Mesendoderm (in vitro differentiated cells): Measurements from ENCODE around the gene SRSF3.

Source experiments
- DNase-seq: peaks from one replicate; pipeline ENCODE4 v3.0.0; 2013
- H2AK5ac ChIP-seq: 2 replicates; pipeline ENCODE4 v1.6.1; 2013; ENCODE audit warnings: low read length, inconsistent platforms
- H2BK120ac ChIP-seq: 2 replicates; pipeline ENCODE4 v1.6.1; 2013; ENCODE audit warnings: low read depth, mild to moderate bottlenecking, low read length, moderate library complexity, mixed read lengths
- H2BK15ac ChIP-seq: replicated peaks from 2 replicates; pipeline ENCODE4 v1.6.1; 2013; ENCODE audit warnings: low read depth, mild to moderate bottlenecking, moderate library complexity
- H2BK5ac ChIP-seq: 2 replicates; pipeline ENCODE4 v1.6.1; 2013; ENCODE audit warnings: low read length, inconsistent platforms
- H3K18ac ChIP-seq: 2 replicates; pipeline ENCODE4 v1.6.1; 2013; ENCODE audit warnings: mild to moderate bottlenecking, low read length, mixed read lengths
- H3K23ac ChIP-seq: one replicate; pipeline ENCODE4 v1.6.1; 2013; ENCODE audit warnings: low read length
- H3K27ac ChIP-seq: 2 replicates; pipeline ENCODE4 v1.5.1; 2013; ENCODE audit warnings: low read depth, mild to moderate bottlenecking, inconsistent platforms, low read length, moderate library complexity
- H3K27me3 ChIP-seq: 2 replicates; pipeline ENCODE4 v1.6.1; 2013; ENCODE audit warnings: low read length, control low read depth, mild to moderate bottlenecking, inconsistent platforms; ENCODE audit not compliant: insufficient read depth, poor library complexity
- H3K36me3 ChIP-seq: 2 replicates; pipeline ENCODE4 v1.6.1; 2013; ENCODE audit warnings: low read length, inconsistent platforms; ENCODE audit not compliant: control insufficient read depth, insufficient read depth
- H3K4ac ChIP-seq: one replicate; pipeline ENCODE4 v1.6.1; 2013; ENCODE audit warnings: low read depth, mild to moderate bottlenecking, low read length, moderate library complexity
- H3K4me1 ChIP-seq: 2 replicates; pipeline ENCODE4 v1.6.1; 2013; ENCODE audit warnings: low read depth, low read length, inconsistent platforms; ENCODE audit not compliant: control insufficient read depth
- H3K4me2 ChIP-seq: 2 replicates; pipeline ENCODE4 v1.6.1; 2013; ENCODE audit warnings: low read length
- H3K4me3 ChIP-seq: 2 replicates; pipeline ENCODE4 v1.5.1; 2013; ENCODE audit warnings: mild to moderate bottlenecking, low read length
- H3K56ac ChIP-seq: one replicate; pipeline ENCODE4 v1.6.1; 2013; ENCODE audit warnings: low read length
- H3K79me1 ChIP-seq: 2 replicates; pipeline ENCODE4 v1.6.1; 2013; ENCODE audit warnings: low read length, inconsistent platforms
- H3K79me2 ChIP-seq: 2 replicates; pipeline ENCODE4 v1.6.1; 2013; ENCODE audit warnings: mild to moderate bottlenecking, low read length; ENCODE audit not compliant: control insufficient read depth, insufficient read depth
- H3K9ac ChIP-seq: 2 replicates; pipeline ENCODE4 v1.6.1; 2013; ENCODE audit warnings: low read length, inconsistent platforms
- H4K5ac ChIP-seq: one replicate; pipeline ENCODE4 v1.6.1; 2013; ENCODE audit warnings: low read length
- H4K8ac ChIP-seq: one replicate; pipeline ENCODE4 v1.6.1; 2013; ENCODE audit warnings: low read depth, mild to moderate bottlenecking, control low read depth, low read length, moderate library complexity
- WGBS: extraction: QIAGEN DNeasy Blood & Tissue Kit; methylation state at CpG from one replicate; pipeline ENCODE4 v1.1.7; 2013; ENCODE audit warnings: low lambda C conversion rate, missing lambda C conversion rate; ENCODE audit not compliant: insufficient coverage; ENCODE audit errors: extremely low coverage; 5-methylcytosine and 5-hydroxymethylcytosine counted together

Gene SRSF3

DNA sequence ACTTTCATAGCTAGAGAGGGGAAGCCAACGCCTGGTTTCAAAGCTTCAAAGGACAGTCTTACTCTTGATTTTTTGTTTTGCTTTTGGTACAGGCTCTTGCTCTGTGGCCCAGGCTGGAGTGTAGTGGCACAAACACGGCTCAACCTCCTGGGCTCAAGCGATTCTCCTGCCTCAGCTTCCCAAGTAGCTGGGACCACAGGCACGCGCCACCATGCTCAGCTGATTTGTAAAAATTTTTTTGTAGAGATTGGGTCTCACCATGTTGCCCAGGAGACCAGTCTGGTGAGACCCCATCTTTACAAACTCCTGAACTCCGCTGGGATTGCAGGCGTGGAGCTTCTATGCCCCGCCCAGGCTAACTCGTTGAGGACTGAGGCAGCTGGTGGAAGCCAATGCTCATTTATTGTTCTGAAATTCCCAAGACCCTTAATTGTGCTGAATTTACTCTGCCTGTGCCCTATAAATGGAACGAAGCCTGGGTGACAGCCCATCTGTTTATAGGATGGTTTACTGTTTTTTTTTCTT is 18.0 kb downstream of the SRSF3 start:
- Histone ChIP-seq H4K5ac (no peak overlapping the region), H3K27ac (no peak overlapping the region), H3K4me3 (no peak overlapping the region), H3K18ac (no peak overlapping the region), H3K27me3 (no peaks in the 10 kb centered on the region), H3K4me1 (no peaks in the 10 kb centered on the region), H2BK120ac (no peak overlapping the region), H3K79me1 (peaks cover 6% of the 10 kb centered on the region), H2BK5ac (no peak overlapping the region), H3K36me3 (peaks cover 8% of the 10 kb centered on the region), H3K56ac (no peak overlapping the region), H4K8ac (no peak overlapping the region), H3K23ac (no peak overlapping the region), H3K79me2 (peaks cover 3% of the 10 kb centered on the region), H3K4me2 (no peak overlapping the region), H2BK15ac (no peak overlapping the region), H3K9ac (no peak overlapping the region), H3K4ac (no peak overlapping the region), H2AK5ac (no peak overlapping the region)
- DNase-seq: no peak
- no CpG with 5 or more reads among the region's 10 CpGs for WGBS

DNA sequence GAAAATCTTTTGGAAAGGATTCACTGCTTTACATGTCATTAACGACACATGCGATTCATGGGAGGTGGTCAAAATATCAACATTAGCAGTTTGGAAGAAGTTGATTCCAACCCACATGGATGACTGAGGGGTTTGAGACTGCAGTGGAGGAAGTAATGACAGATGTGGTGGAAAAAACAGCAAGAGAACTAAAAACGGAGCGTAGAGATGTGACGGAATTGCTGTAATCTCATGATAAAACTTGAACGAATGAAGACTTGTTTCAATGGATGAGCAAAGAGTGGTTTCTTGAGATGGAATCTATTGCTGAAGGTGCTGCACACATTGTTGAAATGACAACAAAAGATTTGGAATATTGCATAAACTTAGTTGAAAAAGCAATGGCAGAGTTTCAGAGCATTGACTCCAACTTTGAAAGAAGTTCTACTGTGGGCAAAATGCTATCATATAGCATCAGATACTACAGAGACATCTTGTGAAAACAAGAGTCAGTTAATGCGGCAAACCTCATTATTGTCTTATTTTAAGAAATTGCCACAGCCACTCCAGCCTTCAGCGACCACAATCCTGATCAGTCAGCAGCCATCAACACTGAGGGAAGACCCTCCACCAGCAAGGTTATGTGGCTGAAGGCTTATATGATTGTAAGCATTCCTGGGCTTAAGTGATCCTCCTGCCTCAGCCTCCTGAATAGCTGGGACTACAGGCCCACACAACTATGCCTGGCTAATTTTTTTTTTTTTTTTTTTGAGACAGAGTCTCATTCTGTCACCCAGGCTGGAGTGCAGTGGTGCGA is 19.2 kb downstream of the SRSF3 start:
- no peak for DNase-seq
- H2AK5ac ChIP-seq: no peak overlapping the region
- no peak overlapping the region for H4K5ac ChIP-seq
- no peak overlapping the region for H3K18ac ChIP-seq
- H2BK5ac ChIP-seq: no peak overlapping the region
- no peak overlapping the region for H3K4ac ChIP-seq
- no peak overlapping the region for H3K23ac ChIP-seq
- no CpG with 5 or more reads among the region's 9 CpGs for WGBS
- no peaks in the 10 kb centered on the region for H3K27me3 ChIP-seq
- H3K27ac ChIP-seq: no peak overlapping the region
- no peak overlapping the region for H4K8ac ChIP-seq
- no peaks in the 10 kb centered on the region for H3K79me2 ChIP-seq
- no peak overlapping the region for H3K4me2 ChIP-seq
- H3K4me1 ChIP-seq: no peaks in the 10 kb centered on the region
- H3K36me3 ChIP-seq: peaks cover 2% of the 10 kb centered on the region
- no peak overlapping the region for H2BK15ac ChIP-seq
- no peak overlapping the region for H3K9ac ChIP-seq
- H3K56ac ChIP-seq: no peak overlapping the region
- peaks cover 2% of the 10 kb centered on the region for H3K79me1 ChIP-seq
- H3K4me3 ChIP-seq: no peak overlapping the region
- H2BK120ac ChIP-seq: no peak overlapping the region

DNA sequence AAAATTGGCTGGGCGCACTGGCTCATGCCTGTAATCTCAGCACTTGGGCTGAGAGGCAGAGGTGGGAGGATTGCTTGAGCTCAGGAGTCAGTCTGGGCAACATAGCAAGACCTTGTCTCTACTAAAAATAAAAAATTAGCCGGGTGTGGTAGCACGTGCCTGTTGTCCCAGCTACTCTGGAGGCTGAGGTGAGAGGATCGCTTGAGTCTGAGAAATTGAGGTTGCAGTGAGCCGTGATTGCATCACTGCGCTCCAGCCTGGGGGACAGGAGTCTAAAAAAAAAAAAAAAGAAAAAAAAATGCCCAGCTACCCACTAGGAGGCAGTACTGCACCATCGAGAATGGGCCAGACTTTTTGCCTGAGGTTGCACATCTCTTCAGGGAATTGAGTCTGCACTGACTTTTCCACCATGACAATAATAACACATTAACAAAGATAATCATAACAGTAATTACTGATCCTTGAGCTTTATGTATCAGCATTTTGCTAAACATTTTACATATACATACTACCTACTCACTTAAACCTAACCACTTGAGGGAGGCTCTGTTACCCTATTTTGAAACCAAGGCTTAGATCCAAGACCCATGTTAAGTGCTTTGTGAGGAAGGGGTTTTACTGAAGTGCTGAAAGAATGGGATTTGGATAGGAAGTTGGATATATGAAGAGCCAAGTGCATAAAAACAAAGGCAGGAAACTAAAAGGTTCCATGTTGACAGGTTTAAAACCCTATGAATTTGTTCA is 21.0 kb downstream of the SRSF3 start:
- Histone ChIP-seq H3K9ac (no peak overlapping the region), H3K27ac (no peak overlapping the region), H3K27me3 (no peaks in the 10 kb centered on the region), H3K4me3 (no peak overlapping the region), H3K4me2 (no peak overlapping the region), H3K23ac (no peak overlapping the region), H3K4me1 (no peaks in the 10 kb centered on the region), H3K79me1 (no peaks in the 10 kb centered on the region), H2BK5ac (no peak overlapping the region), H3K18ac (no peak overlapping the region), H3K36me3 (peaks cover 2% of the 10 kb centered on the region), H3K4ac (no peak overlapping the region), H3K56ac (no peak overlapping the region), H4K5ac (no peak overlapping the region), H2BK15ac (no peak overlapping the region), H2AK5ac (no peak overlapping the region), H3K79me2 (no peaks in the 10 kb centered on the region), H2BK120ac (no peak overlapping the region), H4K8ac (no peak overlapping the region)
- peak; percentile 74 for DNase-seq
- WGBS: no CpG with 5 or more reads among the region's 7 CpGs

DNA sequence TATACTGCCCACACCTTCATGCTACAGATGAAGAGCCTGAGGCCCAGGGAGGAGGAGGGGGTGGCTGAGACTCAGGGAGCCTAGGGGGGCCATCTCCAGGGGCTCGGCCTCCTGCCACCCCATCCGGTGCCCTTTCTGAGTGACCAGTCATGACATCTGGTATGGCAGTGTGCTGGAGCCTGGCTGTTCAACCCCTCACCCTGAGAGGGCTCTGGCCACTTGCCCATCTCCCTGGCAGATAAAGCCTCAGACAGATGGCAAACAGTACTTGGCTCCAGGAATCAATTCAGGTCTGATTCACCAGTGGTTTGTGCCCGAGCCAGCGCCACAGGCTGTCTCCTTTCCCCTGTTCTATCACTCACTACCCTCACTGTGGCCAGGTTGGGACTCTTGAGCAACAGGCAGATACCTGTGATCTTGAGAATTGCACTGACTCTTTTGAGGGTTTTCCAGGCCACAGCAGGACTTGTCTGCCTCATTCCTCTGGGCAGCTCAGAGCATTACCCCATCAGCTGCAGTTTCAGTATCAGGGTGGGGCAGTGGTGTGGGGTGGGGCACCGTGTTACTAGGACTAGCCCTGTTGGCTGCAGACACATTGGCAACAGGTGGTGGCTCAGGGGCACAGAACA is 22.8 kb downstream of the SRSF3 start:
- no peak overlapping the region for H3K9ac ChIP-seq
- H3K79me2 ChIP-seq: no peaks in the 10 kb centered on the region
- H3K4ac ChIP-seq: no peak overlapping the region
- no CpG with 5 or more reads among the region's 5 CpGs for WGBS
- H3K4me3 ChIP-seq: no peak overlapping the region
- H3K4me1 ChIP-seq: no peaks in the 10 kb centered on the region
- no peak overlapping the region for H2AK5ac ChIP-seq
- H4K8ac ChIP-seq: no peak overlapping the region
- no peaks in the 10 kb centered on the region for H3K27me3 ChIP-seq
- no peak overlapping the region for H3K18ac ChIP-seq
- no peak overlapping the region for H3K27ac ChIP-seq
- no peak overlapping the region for H4K5ac ChIP-seq
- DNase-seq: no peak
- no peak overlapping the region for H3K4me2 ChIP-seq
- H3K56ac ChIP-seq: peak overlapping the region; percentile 31
- no peak overlapping the region for H3K23ac ChIP-seq
- no peak overlapping the region for H2BK120ac ChIP-seq
- H3K36me3 ChIP-seq: no peaks in the 10 kb centered on the region
- no peak overlapping the region for H2BK15ac ChIP-seq
- H3K79me1 ChIP-seq: no peaks in the 10 kb centered on the region
- H2BK5ac ChIP-seq: no peak overlapping the region

DNA sequence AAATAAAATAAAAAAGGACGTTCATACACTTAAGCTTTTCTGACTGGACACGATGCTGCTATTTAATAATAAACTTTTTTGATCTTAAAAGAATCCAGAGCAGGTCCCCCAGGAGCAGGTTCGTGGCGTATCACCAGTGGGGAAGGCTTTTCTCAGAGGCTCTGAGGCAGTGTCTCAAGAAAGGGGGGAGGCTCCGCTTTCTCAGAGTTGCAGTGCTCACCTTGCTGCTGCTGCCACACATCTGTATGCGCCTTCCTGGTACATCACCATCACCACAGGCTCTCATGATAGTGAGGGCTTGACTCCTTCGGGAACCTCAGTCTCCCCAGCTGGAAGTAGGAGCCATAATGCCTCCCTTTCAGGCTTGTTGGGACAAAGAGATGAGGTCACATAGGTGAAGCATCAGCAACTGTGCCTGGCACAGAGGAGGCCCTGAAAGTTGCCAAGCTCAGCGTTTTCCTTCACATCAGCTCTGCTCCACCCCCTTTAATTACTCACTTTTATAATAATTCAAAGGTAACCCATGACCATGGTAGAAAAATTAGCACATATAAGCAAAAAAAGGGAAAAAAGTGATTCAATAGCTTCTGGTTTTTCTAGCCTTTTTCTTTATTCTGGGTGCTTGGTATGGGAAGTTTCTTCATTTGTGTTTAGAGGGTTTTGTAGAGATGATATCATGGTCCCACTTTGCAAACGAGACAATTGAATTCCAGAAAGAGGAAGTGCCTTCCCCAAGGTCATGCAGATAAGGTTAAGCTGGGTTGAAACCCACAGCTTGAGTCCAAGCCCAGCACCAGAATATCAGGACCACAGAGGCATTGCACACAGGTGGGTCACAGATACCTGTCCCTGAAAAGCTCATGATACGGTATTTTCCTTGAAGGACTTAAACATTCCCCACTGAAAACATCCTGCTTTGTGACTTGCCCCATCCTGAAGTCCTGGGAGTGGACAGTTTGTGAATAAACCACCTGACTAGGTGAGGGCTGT is 24.5 kb downstream of the SRSF3 start:
- H3K79me1 ChIP-seq: no peaks in the 10 kb centered on the region
- no peak overlapping the region for H3K23ac ChIP-seq
- no peak overlapping the region for H3K4ac ChIP-seq
- WGBS: no CpG with 5 or more reads among the region's 10 CpGs
- no peak overlapping the region for H3K27ac ChIP-seq
- no peaks in the 10 kb centered on the region for H3K27me3 ChIP-seq
- no peak overlapping the region for H2BK15ac ChIP-seq
- H3K4me3 ChIP-seq: no peak overlapping the region
- H3K4me1 ChIP-seq: no peaks in the 10 kb centered on the region
- no peak overlapping the region for H3K18ac ChIP-seq
- no peak overlapping the region for H2BK120ac ChIP-seq
- H2BK5ac ChIP-seq: no peak overlapping the region
- H4K8ac ChIP-seq: no peak overlapping the region
- no peak overlapping the region for H3K56ac ChIP-seq
- H4K5ac ChIP-seq: no peak overlapping the region
- no peak overlapping the region for H2AK5ac ChIP-seq
- no peak overlapping the region for H3K4me2 ChIP-seq
- no peak overlapping the region for H3K9ac ChIP-seq
- H3K36me3 ChIP-seq: no peaks in the 10 kb centered on the region
- no peaks in the 10 kb centered on the region for H3K79me2 ChIP-seq
- DNase-seq: peak; percentile 48
